Inflammatory macrophage treated with lipopolysaccharide for 1 hour (primary cell): ENCODE measurements around the gene SUSD6.
A peak's percentile ranks its signal among the peaks of the same experiment; 100 is the strongest.
"Not testable (repeated sequence)": the region's sequence is repeated elsewhere in the genome, so short reads cannot be mapped to it uniquely, and the experiment has no call there.

ENCODE experiments used
- DNase-seq, 2 donors: peaks; one replicate each; pipeline ENCODE4 v3.0.0-alpha.2; 2020 to 2022

SUSD6 gene

GRCh38 chr14:69625299-69626131 lies 14.1 kb downstream of the SUSD6 start:
- peak; percentile 79 for DNase-seq

- no peak for DNase-seq
Measured at GRCh38 chr14:69626132-69626500, 14.7 kb downstream of the SUSD6 start.

- DNase-seq, result no peak
Measured at GRCh38 chr14:69629225-69630127, 18.1 kb downstream of the SUSD6 start.

- DNase-seq, result no peak
Measured at GRCh38 chr14:69630360-69630759, 19.0 kb downstream of the SUSD6 start.

- DNase-seq, result no peak
Measured at GRCh38 chr14:69631509-69631908, 20.1 kb downstream of the SUSD6 start.

- peak; percentile 73 to 74 for DNase-seq
Measured at GRCh38 chr14:69632164-69632563, 20.8 kb downstream of the SUSD6 start.

- no peak for DNase-seq
Measured at GRCh38 chr14:69632593-69633151, 21.3 kb downstream of the SUSD6 start.

- no peak for DNase-seq
Measured at GRCh38 chr14:69633238-69633637, 21.8 kb downstream of the SUSD6 start.

- no peak for DNase-seq
Measured at GRCh38 chr14:69635981-69636639, 24.7 kb downstream of the SUSD6 start.

- no peak for DNase-seq
Measured at GRCh38 chr14:69636718-69637480, 25.5 kb downstream of the SUSD6 start.

- peak in 1 of 2 donors; percentile 64 for DNase-seq
Measured at GRCh38 chr14:69637503-69638031, 26.2 kb downstream of the SUSD6 start.

GRCh38 chr14:69640931-69641330 lies 29.5 kb downstream of the SUSD6 start:
- DNase-seq, result no peak

GRCh38 chr14:69642212-69642793 lies 30.9 kb downstream of the SUSD6 start:
- DNase-seq, result peak; percentile 72 to 74

GRCh38 chr14:69643430-69644200 lies 32.2 kb downstream of the SUSD6 start:
- DNase-seq, result peak; percentile 66 to 81

- DNase-seq, result no peak
Measured at GRCh38 chr14:69644814-69645213, 33.4 kb downstream of the SUSD6 start.

GRCh38 chr14:69647213-69647612 lies 35.8 kb downstream of the SUSD6 start:
- no peak for DNase-seq

- not testable (repeated sequence) for DNase-seq
Measured at GRCh38 chr14:69647642-69648041, 36.2 kb downstream of the SUSD6 start.

- no peak for DNase-seq
Measured at GRCh38 chr14:69648480-69649451, 37.4 kb downstream of the SUSD6 start.

- no peak for DNase-seq
Measured at GRCh38 chr14:69650948-69651369, 39.6 kb downstream of the SUSD6 start.
